Neutrophil (primary cell): Measurements from ENCODE around the gene IFRD1.

ENCODE experiments used
- H3K27ac ChIP-seq: fragments of 200-600 bp; sonication (generic); 2 replicates; pipeline ENCODE4 v1.5.1; 2016; ENCODE audit warnings: mild to moderate bottlenecking, moderate library complexity
- H3K27me3 ChIP-seq: fragments of 200-600 bp; sonication (generic); 2 replicates; pipeline ENCODE4 v1.6.0; 2016; ENCODE audit warnings: mild to moderate bottlenecking
- H3K36me3 ChIP-seq: fragments of 200-600 bp; sonication (generic); 2 replicates; pipeline ENCODE4 v1.5.1; 2017
- H3K4me1 ChIP-seq, 2 experiments: fragments of 200-600 bp in 1 of 2; sonication (generic) in 1 of 2; 1 replicate in 1 of 2; 2 replicates in 1 of 2; pipeline versions ENCODE4 v1.5.1 to v1.6.1; 2013 to 2016; ENCODE audit warnings: low read depth in 1 of 2, low read length in 1 of 2, mild to moderate bottlenecking in 1 of 2, moderate library complexity in 1 of 2; ENCODE audit not compliant: control insufficient read depth in 1 of 2, insufficient read depth in 1 of 2
- H3K4me3 ChIP-seq, 2 experiments: fragments of 200-600 bp in 1 of 2; sonication (generic) in 1 of 2; 1 replicate in 1 of 2; 2 replicates in 1 of 2; pipeline ENCODE4 v1.5.1; 2013 to 2016; ENCODE audit warnings: low read depth in 1 of 2, low read length in 1 of 2, mild to moderate bottlenecking in 1 of 2, moderate library complexity in 1 of 2
- H3K9me3 ChIP-seq: fragments of 200-600 bp; sonication (generic); 2 replicates; pipeline ENCODE4 v1.5.1; 2016
- CTCF ChIP-seq: fragments of 200-600 bp; sonication (generic); IDR thresholded peaks from 2 replicates; pipeline ENCODE4 v1.5.1; 2016; ENCODE audit warnings: antibody characterized with exemption

IFRD1 gene

GRCh38 chr7:112430649-112431048, 19.6 kb upstream of the IFRD1 start:
- Histone ChIP-seq H3K4me3 (no peak overlapping the region), H3K9me3 (no peaks in the 10 kb centered on the region), H3K4me1 (peaks cover 23 to 44% of the 10 kb centered on the region in 2 experiments), H3K36me3 (peaks cover 7% of the 10 kb centered on the region), H3K27ac (peak overlapping the region; percentile 49), H3K27me3 (no peaks in the 10 kb centered on the region)
- no peak for TF ChIP-seq CTCF

GRCh38 chr7:112431803-112432202, 18.5 kb upstream of the IFRD1 start:
- H3K27me3 ChIP-seq: no peaks in the 10 kb centered on the region
- TF ChIP-seq CTCF: no peak
- H3K4me3 ChIP-seq: no peak overlapping the region
- peaks cover 16 to 37% of the 10 kb centered on the region in 2 experiments for H3K4me1 ChIP-seq
- H3K27ac ChIP-seq: peak overlapping the region; percentile 48
- peaks cover 7% of the 10 kb centered on the region for H3K36me3 ChIP-seq
- no peaks in the 10 kb centered on the region for H3K9me3 ChIP-seq

GRCh38 chr7:112433289-112433688, 17.0 kb upstream of the IFRD1 start:
- Histone ChIP-seq H3K4me1 (peaks cover 13 to 29% of the 10 kb centered on the region in 2 experiments), H3K4me3 (no peak overlapping the region), H3K27me3 (no peaks in the 10 kb centered on the region), H3K27ac (peak overlapping the region; percentile 48), H3K9me3 (no peaks in the 10 kb centered on the region), H3K36me3 (peaks cover 7% of the 10 kb centered on the region)
- no peak for TF ChIP-seq CTCF

- Histone ChIP-seq H3K4me1 (peaks cover 11 to 24% of the 10 kb centered on the region in 2 experiments), H3K9me3 (no peaks in the 10 kb centered on the region), H3K27ac (no peak overlapping the region), H3K27me3 (no peaks in the 10 kb centered on the region), H3K4me3 (no peak overlapping the region), H3K36me3 (peaks cover 7% of the 10 kb centered on the region)
- TF ChIP-seq CTCF: no peak
Observed at GRCh38 chr7:112437072-112437471, 13.2 kb upstream of the IFRD1 start.

- H3K4me3 ChIP-seq: no peak overlapping the region
- no peak overlapping the region for H3K27ac ChIP-seq
- no peaks in the 10 kb centered on the region for H3K9me3 ChIP-seq
- peaks cover 21 to 25% of the 10 kb centered on the region in 2 experiments for H3K4me1 ChIP-seq
- TF ChIP-seq CTCF: no peak
- no peaks in the 10 kb centered on the region for H3K27me3 ChIP-seq
- H3K36me3 ChIP-seq: peaks cover 7% of the 10 kb centered on the region
Observed at GRCh38 chr7:112439476-112439875, 10.8 kb upstream of the IFRD1 start.

- TF ChIP-seq CTCF: no peak
- Histone ChIP-seq H3K36me3 (no peaks in the 10 kb centered on the region), H3K27ac (peak overlapping the region; percentile 93), H3K4me1 (peaks cover 47 to 50% of the 10 kb centered on the region in 2 experiments), H3K27me3 (no peaks in the 10 kb centered on the region), H3K9me3 (no peaks in the 10 kb centered on the region), H3K4me3 (no peak overlapping the region)
Observed at GRCh38 chr7:112442210-112442609, 8.1 kb upstream of the IFRD1 start.
